GM18505 (cell line): Measurements from ENCODE around the gene FBXO44.

Source experiments
- ATAC-seq: cut with Tn5 transposase; IDR thresholded peaks from one replicate; pipeline ENCODE4 v1.9.1; 2021; ENCODE audit not compliant: unreplicated experiment
- POLR2A ChIP-seq: IDR thresholded peaks from 4 replicates; pipeline ENCODE4 v1.6.1; 2011; ENCODE audit warnings: borderline replicate concordance; ENCODE audit not compliant: insufficient read depth, insufficient read length; ENCODE audit errors: extremely low read depth

FBXO44 gene

DNA sequence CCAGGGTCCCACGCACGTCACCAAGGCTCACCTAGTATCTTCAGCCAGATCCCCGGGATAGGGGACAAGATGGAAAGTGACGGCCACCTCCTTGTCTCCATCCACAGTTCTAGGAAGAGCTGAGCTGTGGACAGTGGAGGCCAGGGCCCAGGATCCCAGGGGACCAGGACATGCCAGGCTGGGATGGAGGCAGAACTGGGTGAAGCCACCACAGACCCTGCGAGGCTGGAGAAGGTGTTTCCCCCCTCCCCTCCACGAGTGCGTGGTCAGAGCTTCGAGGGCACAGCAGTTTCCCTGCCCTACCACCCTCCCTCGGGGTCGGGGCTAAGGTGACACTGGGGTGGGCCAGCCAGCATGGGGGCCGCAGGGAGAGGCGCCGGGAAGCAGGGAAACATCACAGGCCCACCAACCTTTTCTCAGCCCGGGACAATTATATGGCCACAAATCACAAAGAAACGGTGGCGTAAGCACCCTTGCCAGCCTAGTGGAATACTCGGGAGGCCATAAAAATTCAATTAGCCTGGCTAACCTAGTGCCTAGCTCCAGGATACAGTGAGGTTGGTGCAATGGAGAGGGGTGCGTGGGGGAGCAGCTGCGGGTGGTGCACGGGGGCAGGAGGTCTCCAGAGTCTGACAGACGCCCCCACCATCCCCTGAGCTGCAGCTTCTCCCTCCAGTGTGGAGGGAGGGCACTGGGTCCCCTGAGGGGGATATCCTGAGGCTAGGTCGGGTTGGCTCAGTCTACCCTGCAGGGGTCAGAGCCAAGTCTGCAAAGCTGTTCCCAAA is 50.2 kb downstream of the FBXO44 start:
- no peak for TF ChIP-seq POLR2A

DNA sequence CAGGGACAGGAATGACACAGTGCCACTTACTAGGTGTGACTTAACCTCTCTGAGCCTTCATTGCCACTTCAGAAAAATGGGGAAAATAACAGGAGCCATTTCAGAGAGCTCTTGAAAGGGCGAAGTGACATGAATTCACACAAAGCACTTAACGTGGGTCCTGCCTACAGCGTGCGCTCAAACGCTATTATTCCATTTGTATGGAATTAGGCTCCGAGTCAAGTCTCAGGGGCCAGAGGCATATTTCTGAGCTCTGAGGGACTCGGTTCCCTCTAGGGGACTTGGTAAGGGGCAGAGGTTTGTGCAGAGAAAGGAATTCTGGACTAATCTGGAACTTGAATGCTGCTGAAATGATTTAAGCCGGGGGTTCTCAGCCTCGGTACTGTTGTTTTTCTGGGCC is 50.9 kb downstream of the FBXO44 start:
- TF ChIP-seq POLR2A = no peak
- no peak for ATAC-seq

More for the DNA sequence above, 50.2 kb downstream of the FBXO44 start:
- ATAC-seq = no peak

DNA sequence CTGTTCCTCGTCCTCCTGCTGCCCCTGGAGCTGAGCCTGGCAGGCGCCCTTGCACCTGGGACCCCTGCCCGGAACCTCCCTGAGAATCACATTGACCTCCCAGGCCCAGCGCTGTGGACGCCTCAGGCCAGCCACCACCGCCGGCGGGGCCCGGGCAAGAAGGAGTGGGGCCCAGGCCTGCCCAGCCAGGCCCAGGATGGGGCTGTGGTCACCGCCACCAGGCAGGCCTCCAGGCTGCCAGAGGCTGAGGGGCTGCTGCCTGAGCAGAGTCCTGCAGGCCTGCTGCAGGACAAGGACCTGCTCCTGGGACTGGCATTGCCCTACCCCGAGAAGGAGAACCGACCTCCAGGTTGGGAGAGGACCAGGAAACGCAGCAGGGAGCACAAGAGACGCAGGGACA is 51.6 kb downstream of the FBXO44 start:
- no peak for TF ChIP-seq POLR2A
- ATAC-seq = no peak

GRCh38 chr1:11707621-11708276 is 53.1 kb downstream of the FBXO44 start:
- TF ChIP-seq POLR2A = no peak
- ATAC-seq = no peak

GRCh38 chr1:11708554-11709350 is 54.1 kb downstream of the FBXO44 start:
- no peak for ATAC-seq
- no peak for TF ChIP-seq POLR2A

GRCh38 chr1:11711490-11711889 is 56.8 kb downstream of the FBXO44 start:
- ATAC-seq = no peak
- no peak for TF ChIP-seq POLR2A

DNA sequence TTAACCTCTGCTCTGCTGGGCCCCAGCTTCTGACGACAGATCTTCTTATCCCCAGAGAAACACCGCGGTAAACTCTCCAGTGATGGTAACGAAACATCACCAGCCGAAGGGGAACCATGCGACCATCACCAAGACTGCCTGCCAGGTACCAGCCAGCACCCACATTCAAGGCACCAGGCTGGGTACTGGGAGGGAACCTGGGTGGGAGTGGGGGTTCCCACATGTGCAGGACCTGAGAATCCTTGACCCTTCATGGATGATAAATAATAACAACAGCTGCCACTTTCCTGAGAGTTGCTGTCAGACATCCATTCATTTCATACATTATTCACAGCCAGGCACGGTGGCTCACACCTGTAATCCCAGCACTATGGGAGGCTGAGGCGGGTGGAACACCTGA is 57.6 kb downstream of the FBXO44 start:
- ATAC-seq = no peak
- TF ChIP-seq POLR2A = no peak
